HG03045 (cell line): ENCODE measurements around the gene PTPN1.
"Not testable (repeated sequence)": the region's sequence is repeated elsewhere in the genome, so short reads cannot be mapped to it uniquely, and the experiment has no call there.

ENCODE experiments used
- ATAC-seq: cut with Tn5 transposase; IDR thresholded peaks from one replicate; pipeline ENCODE4 v1.9.1; 2021; ENCODE audit warnings: mild to moderate bottlenecking, moderate library complexity; ENCODE audit not compliant: unreplicated experiment

The PTPN1 gene

GRCh38 chr20:50587291-50587961 lies 77.2 kb downstream of the PTPN1 start:
- ATAC-seq = no peak

GRCh38 chr20:50588034-50588736 lies 78.0 kb downstream of the PTPN1 start:
- no peak for ATAC-seq

GRCh38 chr20:50589548-50590347 lies 79.6 kb downstream of the PTPN1 start:
- ATAC-seq = no peak

GRCh38 chr20:50590348-50590664 lies 80.1 kb downstream of the PTPN1 start:
- ATAC-seq = no peak

- ATAC-seq = no peak
These were observed 81.2 kb downstream of the PTPN1 start for GRCh38 chr20:50591233-50591852.

- no peak for ATAC-seq
These were observed 82.3 kb downstream of the PTPN1 start for GRCh38 chr20:50592282-50593004.

- no peak for ATAC-seq
These were observed 82.8 kb downstream of the PTPN1 start for GRCh38 chr20:50593005-50593335.

GRCh38 chr20:50594231-50594590 lies 84.0 kb downstream of the PTPN1 start:
- ATAC-seq = no peak

- no peak for ATAC-seq
These were observed 84.6 kb downstream of the PTPN1 start for GRCh38 chr20:50594591-50595432.

GRCh38 chr20:50595433-50595895 lies 85.3 kb downstream of the PTPN1 start:
- no peak for ATAC-seq

GRCh38 chr20:50595988-50596693 lies 86.0 kb downstream of the PTPN1 start:
- ATAC-seq = no peak

GRCh38 chr20:50596694-50597021 lies 86.5 kb downstream of the PTPN1 start:
- ATAC-seq = no peak

GRCh38 chr20:50597406-50597969 lies 87.3 kb downstream of the PTPN1 start:
- ATAC-seq = no peak

- ATAC-seq = no peak
These were observed 87.9 kb downstream of the PTPN1 start for GRCh38 chr20:50598074-50598473.

GRCh38 chr20:50598768-50599167 lies 88.6 kb downstream of the PTPN1 start:
- not testable (repeated sequence) for ATAC-seq

GRCh38 chr20:50600281-50600895 lies 90.2 kb downstream of the PTPN1 start:
- ATAC-seq = no peak

GRCh38 chr20:50601511-50602431 lies 91.6 kb downstream of the PTPN1 start:
- no peak for ATAC-seq
